ENCODE data around the gene CPA5. TPM values are rescaled to one million over a fixed set of nuclear protein-coding genes. Genes with fewer than 3 reads are reported as not detected.
A peak's percentile ranks its signal among the peaks of the same experiment; 100 is the strongest.
"Not testable (repeated sequence)": the region's sequence is repeated elsewhere in the genome, so short reads cannot be mapped to it uniquely, and the experiment has no call there.

CPA5 gene
- total RNA-seq, 4 donors from 2014 or later = not detected

DNA sequence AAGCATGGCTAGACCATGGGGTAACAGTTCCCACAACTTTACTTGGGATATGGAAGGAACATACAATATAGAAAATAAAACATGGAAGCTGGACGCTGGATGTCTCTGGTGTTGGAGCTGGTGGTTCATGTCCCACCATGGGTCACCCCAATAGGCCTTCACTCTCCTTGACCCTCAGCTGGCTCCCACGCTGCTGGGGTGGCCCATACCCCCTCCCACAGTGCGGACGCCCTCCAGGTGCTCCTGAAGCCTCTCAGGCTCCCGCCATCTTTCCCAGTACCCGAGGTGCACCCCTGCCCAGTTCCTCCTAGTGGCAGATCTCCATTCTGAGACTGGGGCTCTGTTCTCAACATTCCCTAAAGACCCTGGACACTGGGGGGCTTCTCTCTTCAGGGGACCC, 29.9 kb downstream of the CPA5 start:
- H3K9me3 ChIP-seq = peaks cover 0 to 14% (median 0%) of the 10 kb centered on the region in 4 donors
- peak overlapping the region in 3 of 4 donors; percentile 67 to 94 (median 83) for H3K27ac ChIP-seq
- TF ChIP-seq, protein P1, sequence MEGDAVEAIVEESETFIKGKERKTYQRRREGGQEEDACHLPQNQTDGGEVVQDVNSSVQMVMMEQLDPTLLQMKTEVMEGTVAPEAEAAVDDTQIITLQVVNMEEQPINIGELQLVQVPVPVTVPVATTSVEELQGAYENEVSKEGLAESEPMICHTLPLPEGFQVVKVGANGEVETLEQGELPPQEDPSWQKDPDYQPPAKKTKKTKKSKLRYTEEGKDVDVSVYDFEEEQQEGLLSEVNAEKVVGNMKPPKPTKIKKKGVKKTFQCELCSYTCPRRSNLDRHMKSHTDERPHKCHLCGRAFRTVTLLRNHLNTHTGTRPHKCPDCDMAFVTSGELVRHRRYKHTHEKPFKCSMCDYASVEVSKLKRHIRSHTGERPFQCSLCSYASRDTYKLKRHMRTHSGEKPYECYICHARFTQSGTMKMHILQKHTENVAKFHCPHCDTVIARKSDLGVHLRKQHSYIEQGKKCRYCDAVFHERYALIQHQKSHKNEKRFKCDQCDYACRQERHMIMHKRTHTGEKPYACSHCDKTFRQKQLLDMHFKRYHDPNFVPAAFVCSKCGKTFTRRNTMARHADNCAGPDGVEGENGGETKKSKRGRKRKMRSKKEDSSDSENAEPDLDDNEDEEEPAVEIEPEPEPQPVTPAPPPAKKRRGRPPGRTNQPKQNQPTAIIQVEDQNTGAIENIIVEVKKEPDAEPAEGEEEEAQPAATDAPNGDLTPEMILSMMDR (IDR thresholded peaks at IDR 0.05) = no peak
- TF ChIP-seq EP300 (IDR thresholded peaks at IDR 0.05) = no peak
- no peak for TF ChIP-seq POLR2A (IDR thresholded peaks at IDR 0.05)
- H3K36me3 ChIP-seq = no peaks in the 10 kb centered on the region
- H3K27me3 ChIP-seq = no peaks in the 10 kb centered on the region
- 90 to 93% methylated on average over 6 of the region's 6 CpGs for WGBS, 2 donors
- no peak overlapping the region for H3K4me3 ChIP-seq
- no peak for DNase-seq (ENCODE audit: low spot score in 2 of 2)
- H3K4me1 ChIP-seq = peaks cover 0 to 44% (median 21%) of the 10 kb centered on the region in 4 donors

DNA sequence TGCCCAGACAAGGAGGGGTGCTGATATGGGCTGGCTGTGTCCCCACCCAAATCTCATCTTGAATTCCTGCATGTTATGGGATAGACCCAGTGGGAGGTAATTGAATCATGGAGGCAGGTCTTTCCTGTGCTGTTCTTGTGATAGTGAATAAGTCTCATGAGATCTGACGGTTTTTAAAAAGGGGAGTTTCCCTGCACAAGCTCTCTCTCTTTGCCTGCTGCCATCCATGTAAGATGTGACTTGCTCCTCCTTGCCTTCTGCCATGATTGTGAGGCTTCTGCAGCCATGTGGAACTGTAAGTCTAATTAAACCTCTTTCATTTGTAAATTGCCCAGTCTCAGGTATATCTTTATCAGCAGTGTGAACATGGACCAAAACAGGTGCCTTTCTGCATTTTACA, 31.8 kb downstream of the CPA5 start:
- not testable (repeated sequence) for H3K4me3 ChIP-seq; DNase-seq (ENCODE audit: low spot score in 2 of 2); H3K27ac ChIP-seq; H3K27me3 ChIP-seq; H3K36me3 ChIP-seq
- Histone ChIP-seq H3K9me3 (peaks cover 0 to 14% (median 0%) of the 10 kb centered on the region in 4 donors), H3K4me1 (peaks cover 0 to 41% (median 21%) of the 10 kb centered on the region in 4 donors)
- 56 to 93% methylated on average over 1 of the region's 1 CpG for WGBS, 2 donors

GRCh38 chr7:130377178-130377577, 32.6 kb downstream of the CPA5 start:
- 71 to 77% methylated on average over 6 of the region's 6 CpGs for WGBS, 2 donors
- Histone ChIP-seq H3K27ac (no peak overlapping the region), H3K4me1 (peaks cover 0 to 36% (median 21%) of the 10 kb centered on the region in 4 donors), H3K4me3 (no peak overlapping the region), H3K36me3 (no peaks in the 10 kb centered on the region), H3K27me3 (no peaks in the 10 kb centered on the region), H3K9me3 (peaks cover 0 to 14% (median 0%) of the 10 kb centered on the region in 4 donors)
- DNase-seq (ENCODE audit: low spot score in 2 of 2) = no peak
- TF ChIP-seq EP300 (IDR thresholded peaks at IDR 0.05) (no peak), POLR2A (IDR thresholded peaks at IDR 0.05) (no peak)
- TF ChIP-seq, protein P1 (IDR thresholded peaks at IDR 0.05) = no peak

- Histone ChIP-seq H3K4me1 (peaks cover 0 to 19% (median 4%) of the 10 kb centered on the region in 4 donors), H3K27ac (no peak overlapping the region), H3K9me3 (peaks cover 0 to 14% (median 0%) of the 10 kb centered on the region in 4 donors), H3K36me3 (no peaks in the 10 kb centered on the region), H3K27me3 (no peaks in the 10 kb centered on the region), H3K4me3 (no peak overlapping the region)
- 76 to 86% methylated on average over 7 of the region's 7 CpGs for WGBS, 2 donors
- DNase-seq (ENCODE audit: low spot score in 2 of 2) = no peak
- TF ChIP-seq EP300 (IDR thresholded peaks at IDR 0.05) = no peak
- TF ChIP-seq, protein P1 (IDR thresholded peaks at IDR 0.05) = no peak
- no peak for TF ChIP-seq POLR2A (IDR thresholded peaks at IDR 0.05)
Measured at GRCh38 chr7:130379019-130379418, 34.4 kb downstream of the CPA5 start.

GRCh38 chr7:130379532-130379920, 34.9 kb downstream of the CPA5 start:
- H3K4me3 ChIP-seq = no peak overlapping the region
- peaks cover 0 to 17% (median 3%) of the 10 kb centered on the region in 4 donors for H3K4me1 ChIP-seq
- H3K9me3 ChIP-seq = peaks cover 0 to 14% (median 0%) of the 10 kb centered on the region in 4 donors
- no peaks in the 10 kb centered on the region for H3K36me3 ChIP-seq
- TF ChIP-seq EP300 (IDR thresholded peaks at IDR 0.05) (no peak), POLR2A (IDR thresholded peaks at IDR 0.05) (no peak)
- TF ChIP-seq, protein P1 (IDR thresholded peaks at IDR 0.05) = no peak
- H3K27me3 ChIP-seq = no peaks in the 10 kb centered on the region
- 60 to 68% methylated on average over 9 to 10 of the region's 10 CpGs for WGBS, 2 donors
- H3K27ac ChIP-seq = peak overlapping the region in 1 of 4 donors; percentile 50
- DNase-seq (ENCODE audit: low spot score in 2 of 2) = no peak

Data from tibial nerve (tissue), 4 donors.